B cell (primary cell): ENCODE results near the gene DCLK1.

Experiments
- EZH2 ChIP-seq: IDR thresholded peaks from 2 replicates; pipeline ENCODE4 v1.6.1; 2012; ENCODE audit warnings: borderline replicate concordance, low read depth, mild to moderate bottlenecking, moderate library complexity, low read length; ENCODE audit not compliant: insufficient read depth, poor library complexity, severe bottlenecking
- TF ChIP-seq, protein P1 (sequence below): fragments of 200-600 bp; IDR thresholded peaks from one replicate; pipeline ENCODE4 v1.8.0; 2022; ENCODE audit warnings: antibody characterized with exemption, mild to moderate bottlenecking

DNA sequence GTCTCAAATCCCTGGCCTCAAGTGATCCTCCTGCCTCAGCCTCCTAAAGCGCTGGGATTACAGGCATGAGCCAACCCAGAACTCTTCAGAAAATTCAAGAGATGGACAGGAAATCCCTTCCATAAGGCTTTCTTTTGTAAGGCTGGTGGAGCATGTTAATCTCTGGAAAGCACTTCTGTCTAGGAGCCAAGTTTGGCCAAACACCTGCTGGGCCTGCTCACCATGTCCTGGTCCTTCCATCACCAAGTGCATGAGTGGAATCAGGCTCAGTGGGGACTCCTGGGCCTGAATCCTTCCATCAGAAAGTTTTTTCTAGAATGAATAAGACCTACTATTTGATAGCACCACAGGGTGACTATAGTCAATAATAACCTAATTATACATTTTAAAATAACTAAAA is 148.0 kb downstream of the DCLK1 start:
- TF ChIP-seq, protein P1, sequence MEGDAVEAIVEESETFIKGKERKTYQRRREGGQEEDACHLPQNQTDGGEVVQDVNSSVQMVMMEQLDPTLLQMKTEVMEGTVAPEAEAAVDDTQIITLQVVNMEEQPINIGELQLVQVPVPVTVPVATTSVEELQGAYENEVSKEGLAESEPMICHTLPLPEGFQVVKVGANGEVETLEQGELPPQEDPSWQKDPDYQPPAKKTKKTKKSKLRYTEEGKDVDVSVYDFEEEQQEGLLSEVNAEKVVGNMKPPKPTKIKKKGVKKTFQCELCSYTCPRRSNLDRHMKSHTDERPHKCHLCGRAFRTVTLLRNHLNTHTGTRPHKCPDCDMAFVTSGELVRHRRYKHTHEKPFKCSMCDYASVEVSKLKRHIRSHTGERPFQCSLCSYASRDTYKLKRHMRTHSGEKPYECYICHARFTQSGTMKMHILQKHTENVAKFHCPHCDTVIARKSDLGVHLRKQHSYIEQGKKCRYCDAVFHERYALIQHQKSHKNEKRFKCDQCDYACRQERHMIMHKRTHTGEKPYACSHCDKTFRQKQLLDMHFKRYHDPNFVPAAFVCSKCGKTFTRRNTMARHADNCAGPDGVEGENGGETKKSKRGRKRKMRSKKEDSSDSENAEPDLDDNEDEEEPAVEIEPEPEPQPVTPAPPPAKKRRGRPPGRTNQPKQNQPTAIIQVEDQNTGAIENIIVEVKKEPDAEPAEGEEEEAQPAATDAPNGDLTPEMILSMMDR, result no peak
- TF ChIP-seq EZH2, result no peak
